AG10803 (cell line): Measurements from ENCODE around the gene HUS1.
"Not testable (repeated sequence)": the region's sequence is repeated elsewhere in the genome, so short reads cannot be mapped to it uniquely, and the experiment has no call there.

Experiments used
- DNase-seq: peaks from one replicate; pipeline ENCODE4 v3.0.0; 2010; ENCODE audit warnings: low read depth
- H3K4me3 ChIP-seq: 2 replicates; pipeline ENCODE4 v1.5.1; 2011; ENCODE audit warnings: mild to moderate bottlenecking, low read length, control low read depth
- CTCF ChIP-seq: conservative IDR thresholded peaks from 2 replicates; pipeline ENCODE4 v1.5.1; 2011; ENCODE audit warnings: mild to moderate bottlenecking, low read length, control low read depth, inconsistent platforms

HUS1 gene

GRCh38 chr7:47945261-47946015 lies 34.0 kb downstream of the HUS1 start:
- no peak overlapping the region for H3K4me3 ChIP-seq
- peak; percentile 65 for DNase-seq
- peak; percentile 82 for TF ChIP-seq CTCF

- H3K4me3 ChIP-seq = no peak overlapping the region
- TF ChIP-seq CTCF = no peak; the same call in 1 of the 2 replicates
- DNase-seq = no peak
Observed at GRCh38 chr7:47944536-47945260, 34.7 kb downstream of the HUS1 start.

- H3K4me3 ChIP-seq = no peak overlapping the region
- no peak for DNase-seq
- TF ChIP-seq CTCF = no peak
Observed at GRCh38 chr7:47943676-47944474, 35.5 kb downstream of the HUS1 start.

- DNase-seq, H3K4me3 ChIP-seq: not testable (repeated sequence)
Observed at GRCh38 chr7:47942651-47943050, 36.8 kb downstream of the HUS1 start.

GRCh38 chr7:47942132-47942531 lies 37.3 kb downstream of the HUS1 start:
- peak; percentile 56 for DNase-seq
- TF ChIP-seq CTCF = no peak
- H3K4me3 ChIP-seq = no peak overlapping the region

- peak overlapping the region; percentile 33 for H3K4me3 ChIP-seq
- no peak for TF ChIP-seq CTCF
- DNase-seq = peak; percentile 91
Observed at GRCh38 chr7:47941136-47941844, 38.1 kb downstream of the HUS1 start.
